Neural progenitor cell (in vitro differentiated cells): ENCODE results near the gene RCE1. TPM values are rescaled to one million over a fixed set of nuclear protein-coding genes. Genes with fewer than 3 reads are reported as not detected.

Experiments used
- DNase-seq: peaks from one replicate; pipeline ENCODE4 v3.0.0-alpha.2; 2016; ENCODE audit warnings: low spot score
- H2AFZ ChIP-seq: fragments of 200-600 bp; sonication (generic); replicated peaks from 2 replicates; pipeline ENCODE4 v1.6.1; 2016; ENCODE audit warnings: antibody characterized with exemption
- H3F3A ChIP-seq: fragments of 200-600 bp; sonication (generic); 2 replicates; pipeline ENCODE4 v1.6.1; 2016; ENCODE audit warnings: antibody characterized with exemption, low read depth
- H3K27ac ChIP-seq: fragments of 200-600 bp; sonication (generic); 2 replicates; pipeline ENCODE4 v1.5.1; 2016; ENCODE audit warnings: mild to moderate bottlenecking
- H3K27me3 ChIP-seq: fragments of 200-600 bp; sonication (generic); 2 replicates; pipeline ENCODE4 v1.6.1; 2016; ENCODE audit warnings: mild to moderate bottlenecking, moderate library complexity
- H3K36me3 ChIP-seq: fragments of 200-600 bp; sonication (generic); 2 replicates; pipeline ENCODE4 v1.5.1; 2016
- H3K4me1 ChIP-seq: fragments of 200-600 bp; sonication (generic); 2 replicates; pipeline ENCODE4 v1.6.1; 2016; ENCODE audit warnings: mixed run types
- H3K4me2 ChIP-seq: fragments of 200-600 bp; sonication (generic); 2 replicates; pipeline ENCODE4 v1.6.1; 2016
- H3K4me3 ChIP-seq: fragments of 200-600 bp; sonication (generic); 2 replicates; pipeline ENCODE4 v1.5.1; 2016
- H3K79me2 ChIP-seq: fragments of 200-600 bp; sonication (generic); 2 replicates; pipeline ENCODE4 v1.6.1; 2016; ENCODE audit warnings: low read depth
- H3K9ac ChIP-seq: fragments of 200-600 bp; sonication (generic); 2 replicates; pipeline ENCODE4 v1.6.1; 2016
- H3K9me3 ChIP-seq: fragments of 200-600 bp; sonication (generic); 2 replicates; pipeline ENCODE4 v1.5.1; 2016; ENCODE audit warnings: low read depth
- H4K20me1 ChIP-seq: fragments of 200-600 bp; sonication (generic); 2 replicates; pipeline ENCODE4 v1.6.1; 2016; ENCODE audit warnings: low read depth
- H3K27ac Mint-ChIP-seq: 3 replicates; pipeline ENCODE4 v1.8.0; 2021; ENCODE audit warnings: mixed read lengths
- H3K27me3 Mint-ChIP-seq: 2 replicates; pipeline ENCODE4 v1.8.0; 2022; ENCODE audit warnings: low read depth, mild to moderate bottlenecking, inconsistent platforms, moderate library complexity, mixed read lengths; ENCODE audit not compliant: insufficient read depth
- H3K36me3 Mint-ChIP-seq: 3 replicates; pipeline ENCODE4 v1.8.0; 2021; ENCODE audit warnings: mixed read lengths
- H3K4me1 Mint-ChIP-seq: 3 replicates; pipeline ENCODE4 v1.8.0; 2021; ENCODE audit warnings: mixed read lengths
- H3K4me3 Mint-ChIP-seq: 3 replicates; pipeline ENCODE4 v1.8.0; 2021; ENCODE audit warnings: mild to moderate bottlenecking, moderate library complexity, mixed read lengths
- H3K9me3 Mint-ChIP-seq: 3 replicates; pipeline ENCODE4 v1.8.0; 2020; ENCODE audit warnings: mixed read lengths
- EZH2 ChIP-seq: fragments of 200-600 bp; sonication (generic); IDR thresholded peaks from 2 replicates; pipeline ENCODE4 v1.6.1; 2017; ENCODE audit warnings: antibody characterized with exemption, mild to moderate bottlenecking, moderate library complexity
- EZH2phosphoT487 ChIP-seq: fragments of 200-600 bp; sonication (generic); IDR thresholded peaks from 2 replicates; pipeline ENCODE4 v1.6.1; 2017; ENCODE audit warnings: antibody characterized with exemption
- total RNA-seq: library from RNA; depleted of rRNA; stranded (reverse); fragments of >200 nt; gene quantifications from 2 replicates; pipeline ENCODE4 v1.2.3, GENCODE V29; 2015; ENCODE audit warnings: low replicate concordance
- TF ChIP-seq, protein P1 (sequence below): fragments of 200-600 bp; sonication (generic); IDR thresholded peaks from 2 replicates; pipeline ENCODE4 v1.5.1; 2017; ENCODE audit warnings: antibody characterized with exemption, mild to moderate bottlenecking

The RCE1 gene
- total RNA-seq, 1 donor from 2014 or later, result 13.7 TPM

DNA sequence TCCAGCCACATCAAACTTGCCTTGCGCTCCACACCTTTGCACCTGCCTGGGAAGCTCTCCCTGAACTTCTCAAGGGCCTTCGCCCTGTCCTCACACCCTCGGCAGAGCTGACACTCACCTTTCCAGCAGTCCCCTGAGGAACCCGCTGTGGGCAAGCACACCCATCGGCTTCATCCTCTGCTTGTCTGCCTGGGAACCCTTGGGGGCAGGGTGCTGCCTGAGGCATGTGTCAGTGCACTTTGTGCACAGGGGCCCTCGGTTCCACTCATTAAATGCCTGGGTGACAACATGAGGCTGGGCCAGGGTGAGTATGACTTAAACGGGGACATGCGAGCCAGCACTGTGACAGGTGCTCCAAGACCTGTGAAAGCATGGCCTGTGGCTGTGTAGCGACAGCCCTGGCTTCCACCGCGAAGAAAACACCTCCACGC is 11.0 kb downstream of the RCE1 start:
- Histone ChIP-seq H2AFZ (no peak overlapping the region), H3K4me3 (no peak overlapping the region), H3K36me3 (no peaks in the 10 kb centered on the region), H3K4me1 (peaks cover 10% of the 10 kb centered on the region), H4K20me1 (peaks cover 5% of the 10 kb centered on the region), H3K9me3 (no peaks in the 10 kb centered on the region), H3K27me3 (no peaks in the 10 kb centered on the region), H3K27ac (no peak overlapping the region), H3K4me2 (no peak overlapping the region), H3K79me2 (no peaks in the 10 kb centered on the region), H3F3A (peaks cover 14% of the 10 kb centered on the region), H3K9ac (no peak overlapping the region)
- Mint-ChIP-seq H3K4me3 (peak overlapping the region; percentile 55), H3K36me3 (no peaks in the 10 kb centered on the region), H3K9me3 (peaks cover 2% of the 10 kb centered on the region), H3K27me3 (peaks cover 15% of the 10 kb centered on the region), H3K4me1 (peaks cover 13% of the 10 kb centered on the region), H3K27ac (peak overlapping the region; percentile 18)
- TF ChIP-seq, protein P1, sequence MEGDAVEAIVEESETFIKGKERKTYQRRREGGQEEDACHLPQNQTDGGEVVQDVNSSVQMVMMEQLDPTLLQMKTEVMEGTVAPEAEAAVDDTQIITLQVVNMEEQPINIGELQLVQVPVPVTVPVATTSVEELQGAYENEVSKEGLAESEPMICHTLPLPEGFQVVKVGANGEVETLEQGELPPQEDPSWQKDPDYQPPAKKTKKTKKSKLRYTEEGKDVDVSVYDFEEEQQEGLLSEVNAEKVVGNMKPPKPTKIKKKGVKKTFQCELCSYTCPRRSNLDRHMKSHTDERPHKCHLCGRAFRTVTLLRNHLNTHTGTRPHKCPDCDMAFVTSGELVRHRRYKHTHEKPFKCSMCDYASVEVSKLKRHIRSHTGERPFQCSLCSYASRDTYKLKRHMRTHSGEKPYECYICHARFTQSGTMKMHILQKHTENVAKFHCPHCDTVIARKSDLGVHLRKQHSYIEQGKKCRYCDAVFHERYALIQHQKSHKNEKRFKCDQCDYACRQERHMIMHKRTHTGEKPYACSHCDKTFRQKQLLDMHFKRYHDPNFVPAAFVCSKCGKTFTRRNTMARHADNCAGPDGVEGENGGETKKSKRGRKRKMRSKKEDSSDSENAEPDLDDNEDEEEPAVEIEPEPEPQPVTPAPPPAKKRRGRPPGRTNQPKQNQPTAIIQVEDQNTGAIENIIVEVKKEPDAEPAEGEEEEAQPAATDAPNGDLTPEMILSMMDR, result no peak
- TF ChIP-seq EZH2, result no peak
- no peak for TF ChIP-seq EZH2phosphoT487
- no peak for DNase-seq

DNA sequence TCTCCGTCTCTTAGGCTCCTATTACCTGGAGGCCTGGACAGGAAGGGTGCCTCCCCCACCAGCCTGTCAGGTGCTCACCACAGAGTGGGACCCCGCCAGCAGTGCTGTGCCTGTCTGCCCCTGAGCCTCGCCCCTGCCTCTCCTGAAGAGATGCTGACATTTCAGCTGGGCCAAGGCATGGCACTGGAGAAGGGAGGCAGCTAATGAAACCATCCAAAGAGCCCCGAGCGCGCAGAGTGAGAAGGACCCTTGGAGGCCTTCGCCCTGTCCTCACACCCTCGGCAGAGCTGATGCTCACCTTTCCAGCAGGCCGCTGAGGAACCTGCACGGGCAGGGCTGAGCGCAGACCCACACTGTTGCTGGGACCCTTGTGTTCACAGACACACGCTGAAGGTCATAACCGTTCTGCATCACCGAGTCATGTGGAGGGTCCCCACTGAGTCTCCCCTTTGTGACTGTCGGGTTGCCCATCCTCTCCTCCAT is 11.5 kb downstream of the RCE1 start:
- TF ChIP-seq EZH2phosphoT487 (no peak), EZH2 (no peak)
- TF ChIP-seq, protein P1, result no peak

DNA sequence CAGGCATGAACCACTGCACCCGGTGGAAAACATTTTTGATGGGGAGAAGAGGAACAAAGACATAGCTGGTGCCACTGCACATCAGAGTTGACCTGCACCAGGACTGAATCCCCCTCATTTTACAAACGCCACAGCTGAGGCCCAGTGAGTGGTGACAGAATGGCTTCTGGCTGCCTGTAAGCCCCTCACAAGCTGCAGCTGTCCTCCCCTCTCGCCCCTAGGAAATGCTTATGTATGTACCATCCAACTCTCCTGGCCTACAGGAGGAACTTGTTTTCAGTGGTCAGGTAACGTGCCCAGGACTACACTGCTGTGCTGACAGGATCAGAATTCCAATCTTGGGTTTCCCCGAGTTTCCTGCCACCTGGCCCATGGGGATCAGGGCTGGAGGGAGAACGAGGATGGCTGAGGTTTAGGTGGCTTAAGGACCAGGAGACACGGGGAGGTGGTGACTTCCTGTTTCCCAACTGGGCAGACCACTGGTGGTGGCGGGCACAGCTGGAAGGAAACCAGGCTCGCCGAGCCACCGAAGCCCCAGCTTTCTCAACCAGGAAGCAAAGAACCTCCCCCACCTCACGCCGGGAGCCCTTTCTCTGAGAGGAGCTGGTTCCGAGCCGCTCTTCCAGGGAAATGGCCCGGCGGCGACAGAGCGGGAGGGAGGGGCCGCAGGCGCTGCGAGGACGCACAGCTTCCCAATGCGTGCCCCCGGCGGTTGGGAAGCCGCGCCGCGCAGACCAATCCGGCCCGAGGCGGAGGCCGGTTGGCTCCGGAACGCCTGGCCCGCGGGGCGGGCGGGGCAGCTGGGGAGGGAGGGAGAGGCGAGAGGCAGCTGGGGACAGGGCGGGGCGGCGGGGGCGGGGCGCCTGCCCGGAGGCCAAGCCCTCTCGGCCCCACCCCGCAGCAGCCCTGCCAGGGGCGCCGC is 12.6 kb downstream of the RCE1 start:
- Mint-ChIP-seq H3K9me3 (peaks cover 2% of the 10 kb centered on the region), H3K4me1 (peaks cover 13% of the 10 kb centered on the region), H3K36me3 (no peaks in the 10 kb centered on the region), H3K27ac (peak overlapping the region; percentile 75), H3K27me3 (peaks cover 15% of the 10 kb centered on the region), H3K4me3 (peak overlapping the region; percentile 96)
- Histone ChIP-seq H3K9me3 (no peaks in the 10 kb centered on the region), H4K20me1 (peaks cover 5% of the 10 kb centered on the region), H3K4me3 (peak overlapping the region; percentile 69), H3K9ac (peak overlapping the region; percentile 57), H3K36me3 (no peaks in the 10 kb centered on the region), H3F3A (peaks cover 14% of the 10 kb centered on the region), H3K27me3 (no peaks in the 10 kb centered on the region), H3K79me2 (no peaks in the 10 kb centered on the region), H3K4me1 (peaks cover 10% of the 10 kb centered on the region), H2AFZ (peak overlapping the region; percentile 52), H3K27ac (peak overlapping the region; percentile 34), H3K4me2 (peak overlapping the region; percentile 83)
- DNase-seq, result peak; percentile 99
- TF ChIP-seq EZH2phosphoT487 (no peak), EZH2 (peak; percentile 18)
- TF ChIP-seq, protein P1, result no peak

More for the DNA sequence above, 11.5 kb downstream of the RCE1 start:
- peaks cover 2% of the 10 kb centered on the region for H3K9me3 Mint-ChIP-seq
- H3K9me3 ChIP-seq, result no peaks in the 10 kb centered on the region
- peaks cover 13% of the 10 kb centered on the region for H3K4me1 Mint-ChIP-seq
- peak overlapping the region; percentile 88 for H3K4me3 Mint-ChIP-seq
- no peaks in the 10 kb centered on the region for H3K79me2 ChIP-seq
- H3F3A ChIP-seq, result peaks cover 14% of the 10 kb centered on the region
- no peaks in the 10 kb centered on the region for H3K36me3 Mint-ChIP-seq
- no peaks in the 10 kb centered on the region for H3K27me3 ChIP-seq
- no peak overlapping the region for H3K4me3 ChIP-seq
- peaks cover 5% of the 10 kb centered on the region for H4K20me1 ChIP-seq
- no peak overlapping the region for H3K4me2 ChIP-seq
- no peaks in the 10 kb centered on the region for H3K36me3 ChIP-seq
- peaks cover 15% of the 10 kb centered on the region for H3K27me3 Mint-ChIP-seq
- H2AFZ ChIP-seq, result no peak overlapping the region
- no peak overlapping the region for H3K27ac Mint-ChIP-seq
- H3K27ac ChIP-seq, result no peak overlapping the region
- no peak for DNase-seq
- peaks cover 10% of the 10 kb centered on the region for H3K4me1 ChIP-seq
- no peak overlapping the region for H3K9ac ChIP-seq
